HG03175 (cell line): ENCODE results near the gene MN1.

Experiments
- ATAC-seq: cut with Tn5 transposase; IDR thresholded peaks from one replicate; pipeline ENCODE4 v1.9.1; 2021; ENCODE audit warnings: mild to moderate bottlenecking, moderate library complexity; ENCODE audit not compliant: unreplicated experiment

MN1 gene

DNA sequence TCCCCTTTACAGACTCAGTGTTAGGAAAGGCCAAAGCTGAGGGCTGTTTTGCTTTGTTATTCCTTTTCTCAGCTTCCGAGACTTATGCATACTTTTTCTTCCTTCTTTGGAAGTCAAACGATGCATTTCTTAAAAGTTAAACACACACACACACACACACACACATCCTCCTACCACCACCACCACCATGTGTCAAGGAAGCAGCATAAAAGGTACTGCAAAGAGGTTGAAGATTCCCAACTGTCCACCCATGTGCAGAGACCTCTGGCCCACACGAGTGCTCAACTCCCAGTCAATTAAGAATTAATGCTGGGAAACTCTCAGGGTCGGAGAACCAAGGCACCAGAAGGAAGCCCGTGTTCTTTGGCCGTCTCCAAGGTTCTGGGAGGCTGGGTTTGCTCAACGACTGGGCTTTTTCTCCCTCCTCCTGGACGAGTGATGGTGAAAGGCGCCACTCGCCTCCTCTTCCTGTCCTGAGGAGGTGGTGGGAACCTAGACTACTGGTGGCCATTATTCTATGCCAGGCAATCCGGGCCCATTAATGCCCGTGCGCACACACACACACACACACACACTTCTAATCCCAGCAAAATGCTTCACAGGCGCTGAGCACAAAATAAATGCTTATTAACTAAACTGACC is 15.1 kb downstream of the MN1 start:
- no peak for ATAC-seq

DNA sequence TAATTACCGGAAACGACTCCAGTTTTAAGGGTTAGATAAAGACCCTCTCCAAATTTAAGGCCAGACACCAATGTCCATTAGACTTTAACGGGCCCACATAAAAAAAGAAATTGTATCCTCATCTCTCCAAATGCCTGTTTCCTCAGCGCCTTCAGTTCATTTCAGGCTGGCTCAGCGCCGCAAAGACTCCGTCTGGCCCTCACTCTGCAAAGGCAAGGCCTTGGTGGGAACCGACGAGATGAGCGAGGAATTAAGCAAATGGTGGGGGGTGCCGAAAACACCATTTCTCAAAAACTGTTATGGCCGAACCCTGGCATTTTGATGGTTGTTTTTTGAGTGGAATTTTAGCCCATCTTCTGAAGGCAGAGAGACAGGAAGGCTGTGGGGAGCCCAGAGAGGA is 15.7 kb downstream of the MN1 start:
- ATAC-seq: no peak

DNA sequence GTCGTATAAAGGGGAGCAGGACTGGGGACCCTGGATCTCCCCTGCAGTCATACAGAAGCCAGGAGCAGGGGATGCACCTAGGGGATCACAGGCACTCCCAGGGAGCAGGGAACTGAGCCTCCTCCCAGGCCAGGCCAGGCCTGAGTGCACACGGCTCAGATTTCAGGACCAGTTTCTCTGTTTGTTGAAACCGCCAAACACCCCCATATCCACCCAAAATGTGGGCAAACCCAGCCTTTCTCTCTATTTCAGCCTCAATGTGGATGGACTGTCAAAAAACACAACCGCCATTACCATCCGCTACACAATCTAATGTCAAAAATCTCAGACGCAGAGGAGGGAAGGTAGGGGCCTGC is 17.5 kb downstream of the MN1 start:
- no peak for ATAC-seq

- ATAC-seq: no peak
These were observed 18.0 kb downstream of the MN1 start for GRCh38 chr22:27783436-27784119.

GRCh38 chr22:27782088-27782487 is 19.5 kb downstream of the MN1 start:
- no peak for ATAC-seq

DNA sequence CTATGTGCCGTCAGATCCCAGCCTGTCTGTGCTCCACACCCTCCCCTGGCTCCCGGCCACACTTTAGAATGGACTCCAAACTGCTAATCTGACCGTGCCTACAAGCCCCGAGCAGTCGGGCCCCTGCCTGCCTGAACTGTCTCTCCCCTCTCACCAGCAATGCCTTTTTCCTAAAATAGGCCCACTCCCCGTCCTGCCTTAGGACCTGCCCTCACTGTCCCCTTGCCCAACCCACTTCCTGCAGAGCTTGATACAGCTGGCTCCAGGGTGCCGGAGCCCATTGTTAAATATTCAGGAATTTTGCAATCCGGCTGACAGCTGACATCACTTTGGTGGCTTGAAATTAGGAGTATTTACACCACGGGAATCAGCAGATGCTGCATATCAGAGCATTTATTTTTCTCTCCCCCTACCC is 21.4 kb downstream of the MN1 start:
- no peak for ATAC-seq

GRCh38 chr22:27779643-27780042 is 21.9 kb downstream of the MN1 start:
- ATAC-seq: no peak

DNA sequence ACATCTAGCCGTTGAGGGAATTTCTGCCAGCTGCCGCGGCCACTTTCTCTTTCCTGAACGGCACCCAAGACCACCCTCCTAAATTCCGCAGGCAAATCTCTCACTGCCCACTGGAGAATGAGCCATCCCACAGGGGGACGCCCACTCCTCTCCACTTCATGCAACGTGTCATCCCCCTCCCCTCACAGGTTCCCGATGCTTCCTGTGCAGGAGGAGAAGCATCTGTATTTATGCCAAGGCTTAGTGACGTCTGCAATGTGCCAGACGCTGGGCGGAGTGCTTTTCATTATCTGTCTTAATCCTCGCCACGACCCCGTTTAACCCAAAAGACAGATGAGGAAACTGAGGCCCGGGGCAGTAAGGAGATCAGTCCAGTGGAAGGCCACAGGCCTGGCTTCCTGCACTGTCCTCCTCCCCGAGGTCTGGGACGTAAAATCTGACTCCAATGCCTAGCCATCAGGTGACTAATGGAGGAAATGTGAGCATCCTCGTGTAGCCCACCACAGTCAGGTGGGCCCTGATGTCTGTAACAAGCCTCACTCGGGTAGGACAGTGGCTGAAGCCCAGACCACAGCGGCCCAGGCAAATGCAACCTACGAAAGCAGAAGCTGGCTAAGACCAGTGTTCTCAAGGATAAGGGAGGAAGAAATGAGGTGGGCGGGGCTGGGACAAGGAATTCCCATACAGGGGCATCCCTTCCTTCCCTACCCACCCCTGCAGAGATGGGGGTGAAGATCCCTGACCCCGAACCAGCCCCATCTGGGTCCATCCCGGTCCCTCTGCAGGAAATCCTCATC is 23.1 kb downstream of the MN1 start:
- no peak for ATAC-seq

DNA sequence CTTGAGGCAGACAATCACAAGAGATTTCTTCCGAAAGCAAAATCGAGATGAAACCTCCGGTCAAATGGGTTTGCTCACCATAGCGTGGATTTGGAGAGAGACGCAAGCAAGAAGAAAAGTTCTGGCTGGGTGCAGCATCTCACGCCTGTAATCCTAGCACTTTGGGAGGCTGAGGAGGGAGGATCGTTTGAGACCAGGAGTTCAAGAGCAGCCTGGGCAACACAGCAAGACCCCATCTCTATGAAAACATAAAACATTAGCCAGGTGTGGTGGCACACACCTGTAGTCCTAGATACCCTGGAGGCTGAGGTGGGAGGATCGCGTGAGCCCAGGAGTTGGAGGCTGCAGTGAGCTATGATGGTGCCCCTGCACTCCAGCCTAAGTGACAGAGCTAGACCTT is 24.4 kb downstream of the MN1 start:
- no peak for ATAC-seq

GRCh38 chr22:27776650-27776958 is 25.0 kb downstream of the MN1 start:
- no peak for ATAC-seq

- no peak for ATAC-seq
These were observed 25.6 kb downstream of the MN1 start for GRCh38 chr22:27775758-27776649.

GRCh38 chr22:27775087-27775698 is 26.4 kb downstream of the MN1 start:
- no peak for ATAC-seq

- no peak for ATAC-seq
These were observed 27.4 kb downstream of the MN1 start for GRCh38 chr22:27774200-27774599.

- no peak for ATAC-seq
These were observed 28.5 kb downstream of the MN1 start for GRCh38 chr22:27772984-27773498.

DNA sequence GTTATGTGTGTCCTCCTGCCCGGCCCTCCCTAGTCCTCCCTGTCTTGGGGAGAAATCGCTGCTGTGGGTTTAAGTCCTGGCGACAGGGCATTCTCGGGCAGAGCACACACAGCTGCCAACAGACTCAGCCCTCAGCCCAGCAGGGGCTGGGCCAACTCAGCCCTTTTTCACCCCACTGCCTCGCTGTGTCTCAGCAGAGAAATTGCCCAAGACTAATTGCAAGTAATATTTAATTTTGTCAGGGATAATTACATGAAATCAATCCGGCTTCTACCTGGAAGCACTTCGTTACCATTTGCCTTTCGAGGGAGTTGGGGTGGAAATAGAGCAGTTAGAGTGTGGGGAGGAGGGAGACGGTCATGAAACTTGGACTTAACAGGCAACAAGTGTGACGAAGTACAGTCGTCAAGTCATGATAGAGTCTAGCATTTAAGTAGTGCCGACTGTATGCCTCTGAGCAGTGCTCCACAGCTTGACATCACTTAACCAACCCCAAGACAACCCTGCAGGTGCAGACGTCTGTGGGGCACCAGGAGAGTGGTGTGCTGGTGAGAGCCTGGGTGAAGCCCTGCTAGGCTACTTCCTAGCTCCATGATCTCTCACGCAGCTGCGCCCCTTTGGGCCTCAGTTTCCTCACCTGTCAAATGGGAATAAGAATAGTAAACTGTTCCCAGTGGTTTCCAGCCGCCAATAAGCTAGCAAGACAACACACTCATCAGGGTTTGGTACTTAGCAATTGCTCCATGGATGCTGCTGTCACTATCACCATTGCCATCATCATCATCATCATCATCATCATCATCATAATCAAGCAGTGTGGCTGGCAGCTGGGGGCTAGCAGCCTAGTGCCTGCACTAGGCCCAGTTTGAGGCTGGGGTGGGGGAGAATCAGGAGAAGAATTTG is 29.2 kb downstream of the MN1 start:
- no peak for ATAC-seq

DNA sequence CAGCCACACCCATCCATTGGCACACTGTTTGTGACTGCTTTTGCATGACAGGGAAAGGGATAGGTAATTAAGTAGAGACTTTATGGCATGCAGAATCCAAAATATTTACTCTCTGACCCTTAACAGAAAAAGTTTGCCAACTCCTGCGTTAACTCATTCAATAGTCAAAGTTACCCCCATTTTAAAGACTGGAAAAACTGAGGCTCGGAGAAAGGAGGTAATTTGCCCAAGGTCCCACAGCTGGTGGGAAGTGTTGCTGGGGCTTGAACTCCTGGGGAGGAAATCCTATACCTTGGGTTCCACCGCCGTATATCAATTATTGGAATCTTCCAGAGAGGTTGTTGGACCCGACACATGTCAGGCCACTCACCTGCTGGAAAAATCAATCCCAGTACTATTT is 29.9 kb downstream of the MN1 start:
- no peak for ATAC-seq

DNA sequence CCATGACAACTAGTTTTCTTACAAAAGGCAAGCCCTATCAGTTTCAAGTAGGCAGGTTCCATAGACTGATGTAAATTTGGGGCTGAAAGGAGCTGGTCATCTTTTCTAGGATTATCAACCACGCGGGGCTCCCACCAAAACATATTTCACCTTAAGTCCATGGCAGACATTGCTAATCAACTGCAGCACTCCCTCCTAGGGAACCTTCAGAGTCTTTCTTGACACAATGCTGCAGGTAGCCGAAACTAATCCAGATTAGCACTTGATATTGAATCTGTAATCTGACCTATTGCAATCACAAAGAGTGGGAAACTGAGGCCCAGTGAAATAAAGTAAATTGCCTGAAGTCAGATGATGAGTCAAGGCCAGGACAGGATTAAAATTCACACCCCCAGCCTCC is 32.5 kb downstream of the MN1 start:
- ATAC-seq: no peak

GRCh38 chr22:27768027-27768653 is 33.4 kb downstream of the MN1 start:
- ATAC-seq: no peak

GRCh38 chr22:27766679-27767078 is 34.9 kb downstream of the MN1 start:
- no peak for ATAC-seq
